HK-2 (cell line): Measurements from ENCODE around the gene SLC25A12.
"Not testable (repeated sequence)": the region's sequence is repeated elsewhere in the genome, so short reads cannot be mapped to it uniquely, and the experiment has no call there.

ENCODE experiments used
- DNase-seq: peaks from one replicate; pipeline ENCODE4 v3.0.0-alpha.2; 2018; ENCODE audit not compliant: unreplicated experiment

SLC25A12 gene

DNA sequence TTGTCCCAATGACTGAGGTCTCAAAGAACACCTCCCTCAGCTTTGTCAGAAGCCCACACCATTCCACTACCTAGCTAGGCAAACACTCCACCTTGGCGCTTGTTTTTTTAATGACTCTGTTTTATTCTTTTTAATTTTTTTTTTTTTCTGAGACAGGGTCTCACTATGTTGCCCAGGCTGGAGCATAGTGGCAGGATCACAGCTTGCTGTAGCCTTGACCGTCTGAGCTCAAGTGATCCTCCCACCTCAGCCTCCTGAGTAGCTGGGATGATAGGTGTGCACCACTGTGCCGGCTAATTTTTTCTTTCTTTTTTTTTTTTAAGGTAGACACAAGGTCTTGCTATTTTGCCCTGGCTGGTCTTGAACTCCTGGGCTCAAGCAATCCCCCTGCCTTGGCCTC lies 101.9 kb downstream of the SLC25A12 start:
- no peak for DNase-seq

GRCh38 chr2:171791361-171791760 lies 102.7 kb downstream of the SLC25A12 start:
- DNase-seq: no peak

DNA sequence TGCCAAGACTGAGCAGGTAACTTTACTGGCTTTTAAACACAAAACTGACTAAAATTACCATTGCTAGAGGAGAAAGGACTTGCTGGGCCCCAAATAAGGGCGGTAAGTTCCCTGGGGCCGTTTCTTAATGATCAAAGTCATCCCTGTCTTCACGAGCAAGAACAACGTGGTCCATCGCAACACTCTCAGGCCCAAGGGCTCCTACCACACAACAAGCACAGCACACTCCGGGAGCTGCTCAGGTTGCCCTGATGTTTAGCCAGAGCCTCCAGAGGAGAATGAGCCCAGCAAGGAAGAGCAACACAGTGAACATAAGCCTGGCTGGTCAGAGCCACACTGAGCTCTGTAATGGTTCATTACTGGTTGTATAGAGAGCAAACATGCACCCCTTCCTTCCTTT lies 104.1 kb downstream of the SLC25A12 start:
- no peak for DNase-seq

DNA sequence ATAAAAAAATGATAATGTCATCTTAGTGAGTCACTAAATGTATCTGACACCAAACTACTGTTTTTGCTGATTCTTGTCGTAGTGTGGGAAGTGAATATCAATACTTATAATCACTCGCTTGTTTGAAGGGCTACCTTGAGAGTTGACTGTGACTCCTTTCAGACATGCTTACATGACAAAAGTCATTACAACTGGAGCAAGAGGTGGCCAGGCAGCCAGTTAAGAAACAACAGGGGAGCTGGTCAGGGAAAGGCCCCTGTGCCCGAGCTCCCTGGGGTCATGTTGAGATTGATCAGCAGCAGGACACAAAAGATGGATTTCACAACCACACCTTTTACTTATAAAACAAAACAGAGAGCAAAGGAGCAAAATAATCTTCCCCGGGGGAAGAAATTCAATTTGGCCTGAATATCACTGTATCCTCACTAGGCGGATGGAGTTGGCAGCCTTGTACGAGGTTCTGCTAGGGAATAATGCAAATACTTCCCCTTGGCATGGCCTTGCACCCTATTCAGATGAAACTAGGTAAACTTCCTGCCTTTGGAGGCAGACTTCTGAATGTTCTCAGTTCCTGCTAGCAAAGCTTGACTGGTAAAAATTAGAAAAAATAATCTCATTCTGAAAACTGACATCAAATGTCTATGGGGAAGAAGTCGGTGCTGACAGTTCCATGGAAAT lies 105.6 kb downstream of the SLC25A12 start:
- no peak for DNase-seq

- no peak for DNase-seq
These were observed 106.5 kb downstream of the SLC25A12 start for GRCh38 chr2:171787333-171788072.

- no peak for DNase-seq
These were observed 108.6 kb downstream of the SLC25A12 start for GRCh38 chr2:171785450-171785849.

- DNase-seq: no peak
These were observed 115.5 kb downstream of the SLC25A12 start for GRCh38 chr2:171778515-171778914.

DNA sequence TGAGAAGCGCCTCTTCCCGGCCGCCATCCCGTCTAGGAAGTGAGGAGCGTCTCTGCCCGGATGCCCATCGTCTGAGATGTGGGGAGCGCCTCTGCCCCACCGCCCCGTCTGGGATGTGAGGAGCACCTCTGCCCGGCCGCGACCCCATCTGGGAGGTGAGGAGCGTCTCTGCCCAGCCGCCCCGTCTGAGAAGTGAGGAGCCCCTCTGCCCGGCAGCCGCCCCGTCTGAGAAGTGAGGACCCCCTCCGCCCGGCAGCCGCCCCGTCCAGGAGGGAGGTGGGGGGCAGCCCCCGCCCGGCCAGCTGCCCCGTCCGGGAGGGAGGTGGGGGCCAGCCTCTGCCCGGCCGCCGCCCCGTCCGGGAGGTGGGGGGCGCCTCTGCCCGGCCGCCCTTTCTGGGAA lies 119.5 kb downstream of the SLC25A12 start:
- DNase-seq: not testable (repeated sequence)

DNA sequence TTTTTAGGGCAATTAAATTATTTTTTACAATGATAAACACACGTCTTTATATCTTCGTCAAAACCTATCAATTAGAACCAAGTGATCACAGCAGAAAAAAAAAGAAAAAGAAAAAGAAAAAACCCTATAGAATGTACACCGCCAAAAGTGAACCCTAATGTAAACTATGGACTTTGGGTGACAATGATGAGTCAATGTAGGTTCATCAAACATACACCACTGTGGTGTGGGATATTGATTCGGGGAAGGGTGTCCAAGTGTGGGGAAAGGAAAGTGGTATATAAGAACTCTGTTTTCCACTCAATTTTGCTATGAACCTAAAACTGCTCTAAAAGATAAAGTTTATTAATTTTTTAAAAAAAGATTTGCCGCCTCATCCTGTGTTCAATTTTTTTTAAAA lies 121.7 kb downstream of the SLC25A12 start:
- no peak for DNase-seq

- no peak for DNase-seq
These were observed 122.6 kb downstream of the SLC25A12 start for GRCh38 chr2:171771463-171771862.

DNA sequence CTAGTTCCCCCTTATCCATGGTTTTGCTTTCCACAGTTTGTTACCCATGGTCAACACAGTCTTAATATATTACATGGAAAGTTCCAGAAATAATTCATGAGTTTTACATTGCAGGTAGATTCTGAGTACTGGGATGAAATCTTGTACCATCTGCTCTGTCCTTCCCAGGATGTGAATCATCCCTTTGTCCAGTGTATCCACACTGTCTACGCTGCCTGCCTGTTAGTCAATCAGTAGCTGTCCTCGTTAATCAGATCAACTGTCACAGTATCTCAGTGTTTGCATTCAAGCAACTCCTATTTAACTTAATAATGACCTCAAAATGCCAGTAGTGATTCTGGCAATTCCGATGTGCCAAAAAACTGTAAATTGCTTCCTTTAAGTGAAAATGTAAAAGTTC lies 130.4 kb downstream of the SLC25A12 start:
- DNase-seq: peak; percentile 7

DNA sequence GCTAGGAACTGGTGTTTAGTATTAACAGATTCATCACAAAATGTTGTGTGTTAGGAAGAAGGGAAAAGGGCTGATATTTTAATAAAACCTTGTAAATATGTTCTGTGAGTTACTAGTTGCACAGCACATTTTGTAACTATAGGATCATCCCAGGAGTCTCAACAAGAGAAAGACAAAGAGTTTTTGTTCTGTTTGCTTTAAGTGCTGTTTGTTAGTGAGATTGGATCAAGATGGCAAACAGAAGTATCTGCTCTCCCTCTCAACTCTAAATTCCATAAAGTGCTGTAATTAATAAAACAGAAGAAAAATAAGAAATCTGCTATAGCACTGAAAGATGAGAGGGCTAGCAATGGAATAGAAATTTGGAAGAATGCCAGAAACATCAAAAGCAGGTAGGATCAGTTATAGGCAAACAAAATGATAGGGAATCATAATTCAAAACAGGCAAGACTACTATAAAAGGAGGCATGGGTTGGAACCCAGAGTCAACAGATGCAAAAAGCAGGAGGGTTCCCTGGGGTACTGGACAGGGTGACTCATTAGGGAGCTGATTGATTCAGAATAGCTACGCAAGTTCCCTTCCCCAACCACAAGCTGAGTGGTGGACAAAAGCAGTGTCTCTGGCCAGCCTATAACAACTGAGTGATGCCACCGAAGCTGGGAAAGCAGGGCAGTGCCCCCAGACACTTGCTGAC lies 131.0 kb downstream of the SLC25A12 start:
- DNase-seq: peak; percentile 5

DNA sequence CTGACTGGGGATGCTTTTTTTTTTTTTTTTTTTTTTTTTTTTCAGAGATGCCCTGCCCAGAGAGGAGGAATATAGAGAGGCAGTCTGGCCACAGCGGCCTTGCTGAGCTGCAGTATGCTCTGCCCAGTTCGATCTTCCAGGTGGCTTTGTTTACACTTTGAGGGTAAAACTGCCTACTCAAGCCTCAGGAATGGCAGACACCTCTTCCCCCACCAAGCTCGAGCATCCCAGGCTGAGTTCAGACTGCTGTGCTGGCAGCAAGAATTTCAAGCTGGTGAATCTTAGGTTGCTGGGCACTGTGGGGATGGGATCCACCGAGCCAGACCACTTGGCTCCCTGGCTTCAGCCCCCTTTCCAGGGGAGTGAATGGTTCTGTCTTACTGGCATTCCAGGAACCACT lies 132.9 kb downstream of the SLC25A12 start:
- peak; percentile 24 for DNase-seq

- DNase-seq: not testable (repeated sequence)
These were observed 135.3 kb downstream of the SLC25A12 start for GRCh38 chr2:171758762-171759161.

DNA sequence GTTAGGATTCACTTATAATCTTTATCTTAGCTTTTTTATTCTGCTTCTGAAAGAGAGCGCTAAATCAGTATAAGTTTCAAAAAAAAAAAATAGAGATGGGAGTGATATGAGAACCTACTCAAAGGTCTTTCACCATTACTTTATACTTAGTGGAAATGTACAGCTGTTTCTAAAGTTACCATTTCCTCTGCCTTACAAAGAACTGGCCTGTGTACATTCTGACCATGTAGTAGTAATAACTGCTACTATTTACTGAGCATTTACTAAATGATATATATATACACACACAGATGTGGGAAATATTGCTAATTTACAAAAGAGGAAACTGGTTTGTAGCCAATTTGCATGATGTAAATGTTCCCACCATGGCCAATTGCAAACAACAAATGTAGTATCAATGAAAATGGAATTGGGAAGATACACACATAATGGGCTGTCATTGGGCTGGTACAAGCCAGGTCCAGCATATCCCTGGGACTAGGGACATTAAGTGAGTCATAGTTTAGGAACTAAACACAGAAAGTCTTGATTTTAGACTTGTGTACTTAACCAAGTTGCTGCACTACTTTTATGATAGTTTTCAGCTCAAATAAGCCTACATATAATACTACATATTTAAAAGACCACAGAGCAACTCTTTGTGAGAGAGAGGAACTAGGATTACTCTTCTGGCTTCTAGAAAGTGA lies 139.6 kb downstream of the SLC25A12 start:
- no peak for DNase-seq

- DNase-seq: no peak
These were observed 146.7 kb downstream of the SLC25A12 start for GRCh38 chr2:171747371-171747770.

GRCh38 chr2:171745806-171746205 lies 148.2 kb downstream of the SLC25A12 start:
- DNase-seq: no peak

DNA sequence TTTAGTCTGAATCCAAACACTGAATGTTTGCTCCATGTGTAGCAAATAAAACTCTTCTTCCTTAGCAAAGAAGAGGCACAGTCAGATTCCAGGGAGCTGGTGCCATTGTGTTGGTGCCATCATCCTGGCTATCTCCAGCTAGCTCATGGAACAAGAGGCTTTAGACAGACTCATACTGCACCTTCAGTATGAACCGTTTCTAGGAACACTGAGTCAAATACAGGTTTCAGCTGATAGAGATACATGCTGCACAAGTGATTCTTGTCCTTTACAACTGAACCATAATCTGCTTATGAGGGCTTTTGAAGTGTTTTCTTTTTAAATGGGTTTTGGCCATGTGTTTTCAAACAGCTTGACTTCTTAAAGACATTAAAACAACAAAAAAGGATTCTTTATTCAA lies 148.9 kb downstream of the SLC25A12 start:
- no peak for DNase-seq

GRCh38 chr2:171742760-171743159 lies 151.3 kb downstream of the SLC25A12 start:
- no peak for DNase-seq

- DNase-seq: no peak
These were observed 152.9 kb downstream of the SLC25A12 start for GRCh38 chr2:171741189-171741588.

- DNase-seq: no peak
These were observed 157.9 kb downstream of the SLC25A12 start for GRCh38 chr2:171735991-171736710.
